Skeletal muscle tissue (tissue), 4 donors: ENCODE data around the gene DUSP22. TPM values are rescaled to one million over a fixed set of nuclear protein-coding genes. Genes with fewer than 3 reads are reported as not detected.
"Not testable (repeated sequence)": the region's sequence is repeated elsewhere in the genome, so short reads cannot be mapped to it uniquely, and the experiment has no call there.

Experiments
- H3K27ac ChIP-seq: one replicate; pipeline ENCODE4 v1.7.0; 2013; ENCODE audit warnings: mild to moderate bottlenecking, low read depth, low read length, inconsistent platforms
- H3K27me3 ChIP-seq, 3 donors: one replicate each; pipeline ENCODE4 v1.7.0; 2013; ENCODE audit warnings: low read length in 3 of 3; ENCODE audit not compliant: control insufficient read depth in 3 of 3, insufficient read depth in 3 of 3
- H3K36me3 ChIP-seq, 3 donors: one replicate each; pipeline ENCODE4 v1.7.0; 2013; ENCODE audit warnings: low read length in 3 of 3; ENCODE audit not compliant: control insufficient read depth in 3 of 3, insufficient read depth in 3 of 3
- H3K4me1 ChIP-seq, 3 donors: one replicate each; pipeline ENCODE4 v1.7.0; 2013; ENCODE audit warnings: low read length in 3 of 3, mild to moderate bottlenecking in 3 of 3; ENCODE audit not compliant: control insufficient read depth in 3 of 3, insufficient read depth in 3 of 3
- H3K4me3 ChIP-seq, 3 donors: one replicate each; pipeline ENCODE4 v1.7.0; 2013; ENCODE audit warnings: low read length in 3 of 3
- H3K9ac ChIP-seq, 3 donors: one replicate each; pipeline ENCODE4 v1.7.0; 2013; ENCODE audit warnings: low read length in 3 of 3, mild to moderate bottlenecking in 3 of 3, moderate library complexity in 2 of 3, low read depth in 1 of 3
- H3K9me3 ChIP-seq, 3 donors: one replicate each; pipeline ENCODE4 v1.7.0; 2013; ENCODE audit warnings: low read length in 3 of 3; ENCODE audit not compliant: control insufficient read depth in 3 of 3
- total RNA-seq: library from RNA; depleted of rRNA; stranded (reverse); fragments of >200 nt; gene quantifications from one replicate; pipeline ENCODE4 v1.2.3, GENCODE V29; 2014
- donor health status: Osteomylitis.

DUSP22 gene
- total RNA-seq, 1 donor from 2014 or later = 17.7 TPM

DNA sequence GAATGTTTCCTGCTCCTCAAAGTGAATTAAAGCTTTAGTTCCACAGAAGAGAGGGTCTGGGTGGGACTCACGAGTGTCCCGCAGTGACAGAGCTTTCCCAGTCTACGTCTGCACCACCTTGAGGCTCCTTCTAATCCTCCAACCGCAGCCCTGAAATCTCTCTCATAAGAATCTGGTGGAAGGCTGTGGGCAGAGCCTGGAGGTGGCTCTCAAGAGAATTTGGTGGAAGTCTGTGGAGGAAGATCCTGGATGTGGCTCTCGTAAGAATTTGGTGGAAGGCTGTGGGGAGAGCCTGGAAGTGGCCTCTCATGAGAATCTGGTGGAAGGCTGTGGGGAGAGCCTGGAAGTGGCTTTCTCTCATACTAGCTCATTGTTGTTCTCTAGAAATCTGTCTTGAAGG lies 13.8 kb upstream of the DUSP22 start:
- no peak overlapping the region for H3K27ac ChIP-seq

DNA sequence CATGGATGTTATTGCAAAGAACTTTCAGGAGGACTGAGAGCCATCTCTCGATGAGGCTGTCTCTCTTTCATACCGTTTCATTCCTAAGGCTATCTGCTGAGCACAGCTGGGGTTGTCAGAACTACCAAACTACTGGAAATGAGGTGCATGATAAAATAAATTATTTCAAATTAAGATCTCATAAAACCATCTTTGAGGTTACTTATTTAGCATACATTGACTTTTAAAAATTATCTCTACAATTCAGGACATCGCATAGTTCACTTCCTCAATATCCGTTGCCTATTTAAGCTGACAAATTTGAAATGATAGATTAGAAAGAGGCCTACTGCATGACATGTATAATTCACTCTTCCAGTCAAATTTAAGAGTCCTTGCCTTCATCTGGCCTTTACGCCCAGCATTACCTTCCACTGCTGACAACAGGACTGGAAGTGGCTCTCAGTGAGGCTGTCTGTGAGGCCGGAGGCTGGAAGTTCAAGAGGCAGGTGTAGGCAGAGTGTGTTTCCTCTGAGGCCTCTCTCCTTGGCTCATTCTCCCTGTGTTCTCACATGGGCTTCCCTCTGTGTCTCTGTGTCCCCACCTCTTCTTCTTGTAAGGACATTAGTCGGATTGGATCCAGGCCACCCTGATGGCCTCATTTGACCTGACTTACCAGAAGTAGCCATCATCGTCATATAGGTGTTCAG lies 12.8 kb upstream of the DUSP22 start:
- peaks cover 0 to 11% (median 9%) of the 10 kb centered on the region in 3 donors for H3K27me3 ChIP-seq
- no peak overlapping the region for H3K4me3 ChIP-seq
- no peak overlapping the region for H3K9ac ChIP-seq
- no peaks in the 10 kb centered on the region for H3K36me3 ChIP-seq
- H3K4me1 ChIP-seq = no peaks in the 10 kb centered on the region
- no peaks in the 10 kb centered on the region for H3K9me3 ChIP-seq
- H3K27ac ChIP-seq = no peak overlapping the region

More for the DNA sequence above, 13.8 kb upstream of the DUSP22 start:
- H3K4me1 ChIP-seq = no peaks in the 10 kb centered on the region
- no peak overlapping the region for H3K4me3 ChIP-seq
- no peaks in the 10 kb centered on the region for H3K9me3 ChIP-seq
- no peak overlapping the region for H3K9ac ChIP-seq
- peaks cover 0 to 11% (median 9%) of the 10 kb centered on the region in 3 donors for H3K27me3 ChIP-seq
- H3K36me3 ChIP-seq = no peaks in the 10 kb centered on the region

DNA sequence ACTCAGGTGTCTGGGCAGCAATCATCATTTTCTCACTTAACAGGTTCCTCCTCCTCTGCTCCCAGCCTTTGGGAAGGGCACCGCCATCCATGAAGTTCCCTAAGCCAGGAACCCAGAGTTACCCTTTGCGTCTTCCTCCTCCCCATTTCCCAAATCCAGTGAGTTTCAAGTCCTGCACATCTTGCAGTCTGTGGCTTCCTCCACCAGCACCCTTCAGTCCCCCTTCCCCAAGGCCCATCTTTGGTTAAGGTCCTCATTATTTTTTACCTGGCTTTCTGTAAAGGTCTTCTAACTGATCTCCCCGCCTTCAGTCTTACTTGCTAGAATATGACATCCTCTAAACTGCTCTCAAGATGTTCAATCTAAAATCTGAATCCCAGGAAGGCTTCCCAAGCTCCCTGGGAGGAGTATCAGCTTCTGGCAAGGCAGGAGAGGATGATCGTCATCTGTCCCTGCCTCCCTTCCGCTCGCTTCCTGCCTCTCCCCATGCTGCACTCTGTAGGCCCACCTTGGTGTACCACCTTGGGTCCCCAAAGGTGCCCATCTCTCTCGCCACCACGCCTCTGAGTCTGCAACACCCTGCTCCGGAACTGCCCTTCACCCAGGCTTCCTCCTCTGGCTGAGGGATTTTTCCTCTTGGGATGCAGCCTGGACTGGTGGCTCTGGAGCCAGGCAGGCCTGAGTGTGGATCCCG lies 11.4 kb upstream of the DUSP22 start:
- Histone ChIP-seq H3K9me3 (no peaks in the 10 kb centered on the region), H3K36me3 (no peaks in the 10 kb centered on the region)

DNA sequence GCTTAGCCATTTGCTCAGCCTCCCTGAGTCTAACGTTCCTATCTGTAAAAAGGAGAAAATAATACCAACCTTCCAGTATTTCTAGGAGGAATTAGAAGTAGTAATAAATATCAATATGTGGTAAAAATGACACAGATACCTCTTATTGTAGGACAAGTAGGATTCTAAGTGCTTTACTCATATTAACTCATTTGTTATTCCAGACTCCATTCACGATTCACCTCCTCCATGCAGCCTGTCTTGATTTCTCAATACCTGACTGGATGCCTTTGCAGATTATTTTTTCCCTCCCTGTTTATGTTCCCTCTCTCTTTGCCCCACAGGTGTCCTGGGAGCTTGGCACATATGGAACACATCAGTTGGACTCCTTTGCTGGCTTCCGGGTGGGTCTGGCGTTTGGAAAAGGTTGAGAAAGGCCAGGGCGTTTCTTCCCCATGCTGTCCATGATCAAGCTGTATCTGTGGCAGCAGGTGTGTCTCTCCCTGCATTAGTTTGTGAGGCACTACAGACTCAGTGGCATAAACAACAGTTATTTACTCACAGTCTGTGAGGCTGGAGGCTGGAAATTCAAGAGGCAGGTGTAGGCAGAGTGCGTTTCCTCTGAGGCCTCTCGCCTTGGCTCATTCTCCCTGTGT lies 10.7 kb upstream of the DUSP22 start:
- Histone ChIP-seq H3K36me3 (no peaks in the 10 kb centered on the region), H3K27ac (no peak overlapping the region), H3K9me3 (no peaks in the 10 kb centered on the region), H3K4me1 (no peaks in the 10 kb centered on the region), H3K4me3 (no peak overlapping the region), H3K27me3 (peaks cover 0 to 11% (median 9%) of the 10 kb centered on the region in 3 donors), H3K9ac (no peak overlapping the region)

More for the DNA sequence above, 11.4 kb upstream of the DUSP22 start:
- Histone ChIP-seq H3K27me3 (peaks cover 0 to 11% (median 9%) of the 10 kb centered on the region in 3 donors), H3K9ac (no peak overlapping the region), H3K4me1 (no peaks in the 10 kb centered on the region), H3K4me3 (no peak overlapping the region), H3K27ac (no peak overlapping the region)

DNA sequence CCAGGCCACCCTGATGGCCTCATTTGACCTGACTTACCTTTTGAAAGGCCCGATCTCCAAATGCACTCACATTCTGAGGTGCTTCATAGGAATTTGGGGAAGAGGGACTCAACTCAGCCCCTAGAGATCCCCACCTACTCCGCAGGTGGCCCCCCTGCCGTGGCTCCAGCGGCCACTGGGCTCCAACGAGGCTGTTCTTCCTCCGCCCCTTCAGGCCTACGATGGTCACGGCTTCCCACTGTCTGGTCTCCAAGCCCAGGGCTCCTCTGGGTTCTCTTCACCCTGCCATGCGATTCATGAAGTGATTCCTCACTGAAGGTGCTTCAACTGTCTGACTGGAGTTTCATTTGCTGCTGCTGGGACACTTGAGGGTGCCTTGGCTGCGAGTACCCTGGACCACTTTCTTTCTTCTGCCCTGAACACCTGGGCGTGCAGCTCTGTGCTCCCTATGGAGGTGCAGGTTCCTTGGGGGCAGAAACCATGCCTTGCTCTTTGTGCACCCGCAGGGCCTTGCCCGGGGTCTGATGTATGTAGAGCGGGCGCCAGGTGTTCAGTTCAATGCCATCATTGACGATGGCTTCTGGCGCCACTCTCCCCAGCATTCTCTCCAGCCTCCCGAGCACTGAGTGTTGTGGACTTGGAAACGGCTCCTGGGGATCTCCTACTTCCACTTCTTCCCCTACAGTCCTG lies 10.0 kb upstream of the DUSP22 start:
- H3K9ac ChIP-seq = no peak overlapping the region
- peaks cover 0 to 11% (median 9%) of the 10 kb centered on the region in 3 donors for H3K27me3 ChIP-seq
- no peaks in the 10 kb centered on the region for H3K36me3 ChIP-seq
- H3K27ac ChIP-seq = no peak overlapping the region
- H3K4me3 ChIP-seq = no peak overlapping the region
- no peaks in the 10 kb centered on the region for H3K4me1 ChIP-seq
- H3K9me3 ChIP-seq = no peaks in the 10 kb centered on the region

DNA sequence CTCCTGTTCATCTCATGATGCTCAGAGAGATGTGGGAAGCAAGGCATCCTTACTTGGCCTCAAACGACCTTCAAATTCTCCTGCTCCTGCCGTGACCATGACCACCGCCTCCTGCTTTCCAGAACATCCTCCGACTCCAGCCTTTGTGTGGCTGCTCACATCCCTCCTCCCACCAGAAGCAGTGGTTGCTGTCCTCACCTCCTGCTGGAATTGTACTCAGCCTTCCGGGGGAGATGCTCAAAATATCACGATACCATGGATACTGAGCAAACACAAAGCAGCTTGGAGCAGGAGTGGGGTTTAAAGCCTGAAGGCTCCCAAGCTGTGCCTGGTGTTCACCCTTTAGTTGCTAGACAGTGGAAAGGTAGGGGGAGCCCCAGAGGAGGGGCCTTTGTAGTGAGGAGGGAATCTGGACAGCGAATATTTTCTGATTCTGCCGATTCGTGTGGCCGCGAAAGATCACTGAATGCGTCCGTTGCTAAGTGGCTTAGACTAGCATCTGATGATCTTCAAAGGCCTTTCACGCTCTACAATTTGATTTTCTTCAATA lies 9.3 kb upstream of the DUSP22 start:
- H3K27me3 ChIP-seq = peaks cover 0 to 9% (median 9%) of the 10 kb centered on the region in 3 donors
- no peaks in the 10 kb centered on the region for H3K9me3 ChIP-seq
- H3K27ac ChIP-seq = no peak overlapping the region
- no peak overlapping the region for H3K4me3 ChIP-seq
- H3K4me1 ChIP-seq = no peaks in the 10 kb centered on the region
- no peaks in the 10 kb centered on the region for H3K36me3 ChIP-seq
- H3K9ac ChIP-seq = no peak overlapping the region

DNA sequence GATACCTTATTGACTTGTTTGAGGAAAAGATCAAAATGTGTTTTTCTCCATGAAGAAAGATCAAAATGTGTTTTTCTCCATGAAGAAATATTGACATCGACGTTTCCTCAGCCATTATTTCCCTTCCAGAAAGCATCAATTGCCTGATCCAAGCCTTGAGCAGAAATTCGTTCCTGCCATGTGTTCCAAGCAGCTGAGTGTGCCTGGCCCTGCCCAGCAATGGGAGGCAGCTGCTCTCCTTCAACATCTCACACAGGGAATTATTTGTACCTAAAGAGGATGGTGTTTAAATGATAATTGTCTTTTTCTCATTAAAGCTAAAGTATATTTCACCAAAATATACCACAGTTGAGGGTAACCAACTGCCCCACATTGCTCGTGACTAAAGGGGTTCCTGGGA lies 7.8 kb upstream of the DUSP22 start:
- Histone ChIP-seq H3K36me3 (no peaks in the 10 kb centered on the region), H3K9ac (no peak overlapping the region), H3K4me1 (no peaks in the 10 kb centered on the region), H3K27ac (no peak overlapping the region), H3K4me3 (no peak overlapping the region), H3K9me3 (no peaks in the 10 kb centered on the region), H3K27me3 (peaks cover 0 to 9% (median 9%) of the 10 kb centered on the region in 3 donors)

DNA sequence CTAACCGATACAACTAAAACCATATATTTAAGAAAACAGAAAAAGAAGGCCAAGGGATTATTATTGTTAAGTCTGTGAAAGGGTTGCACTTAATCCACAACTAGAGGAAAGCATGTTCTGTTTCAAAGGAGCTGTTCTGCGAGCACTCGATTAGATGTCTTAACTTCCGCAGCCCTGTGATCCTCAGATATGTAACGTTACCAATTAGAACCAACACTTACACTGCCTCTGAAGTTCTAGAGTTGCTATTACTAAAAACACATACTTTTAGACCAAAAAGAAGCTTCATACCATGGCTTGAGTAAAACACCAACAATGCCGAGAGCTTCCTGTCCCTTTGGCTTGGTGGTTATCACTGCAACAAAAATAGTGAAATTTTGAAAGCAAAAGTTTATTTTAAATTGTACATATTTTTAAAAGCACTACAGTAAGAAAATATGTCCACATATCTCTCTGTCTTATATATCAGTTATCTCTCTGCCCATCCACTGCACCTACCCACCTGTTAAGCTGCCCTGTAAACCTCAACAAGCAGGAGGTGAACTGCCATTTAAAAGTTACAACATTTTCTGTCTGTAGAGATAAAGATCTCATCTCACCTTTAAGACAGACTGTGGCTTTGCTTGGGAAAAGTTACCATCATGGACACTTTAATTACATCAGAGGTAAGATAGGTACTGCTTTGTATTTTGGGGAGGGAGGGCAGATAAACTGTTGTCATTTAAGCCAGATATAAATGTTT lies 7.1 kb upstream of the DUSP22 start:
- no peaks in the 10 kb centered on the region for H3K36me3 ChIP-seq
- peaks cover 0 to 9% (median 9%) of the 10 kb centered on the region in 3 donors for H3K27me3 ChIP-seq
- no peaks in the 10 kb centered on the region for H3K4me1 ChIP-seq
- H3K27ac ChIP-seq = no peak overlapping the region
- H3K9ac ChIP-seq = no peak overlapping the region
- no peak overlapping the region for H3K4me3 ChIP-seq
- H3K9me3 ChIP-seq = no peaks in the 10 kb centered on the region

DNA sequence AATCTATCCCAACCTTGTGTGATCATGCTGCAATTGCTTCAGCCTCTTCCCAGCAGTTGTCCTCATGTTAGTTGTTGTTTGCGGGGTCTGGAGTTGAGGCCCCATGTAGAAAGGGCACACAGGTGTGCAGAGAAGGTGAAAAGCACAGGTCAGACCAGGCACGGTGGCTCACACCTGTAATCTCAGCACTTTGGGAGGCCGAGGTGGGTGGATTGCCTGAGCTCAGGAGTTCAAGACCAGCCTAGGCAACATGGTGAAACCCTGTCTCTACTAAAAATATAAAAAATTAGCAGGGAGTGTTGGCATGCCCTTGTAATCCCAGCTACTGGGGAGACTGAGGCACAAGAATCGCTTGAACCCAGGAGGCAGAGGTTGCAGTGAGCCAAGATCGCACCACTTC lies 6.4 kb upstream of the DUSP22 start:
- not testable (repeated sequence) for H3K4me1 ChIP-seq, H3K36me3 ChIP-seq, H3K9ac ChIP-seq, H3K27me3 ChIP-seq, H3K9me3 ChIP-seq, H3K4me3 ChIP-seq, H3K27ac ChIP-seq
